ENCODE results near the gene SOCS2.
A peak's percentile ranks its signal among the peaks of the same experiment; 100 is the strongest.

The SOCS2 gene

GRCh38 chr12:93569656-93570551 is 2.6 kb upstream of the SOCS2 start:
- TF ChIP-seq ZNF70 (CRISPR knock-in tag; IDR thresholded peaks at IDR 0.05) = peak; percentile 69; the same call in 1 of the 2 replicates
- TF ChIP-seq, protein P1, sequence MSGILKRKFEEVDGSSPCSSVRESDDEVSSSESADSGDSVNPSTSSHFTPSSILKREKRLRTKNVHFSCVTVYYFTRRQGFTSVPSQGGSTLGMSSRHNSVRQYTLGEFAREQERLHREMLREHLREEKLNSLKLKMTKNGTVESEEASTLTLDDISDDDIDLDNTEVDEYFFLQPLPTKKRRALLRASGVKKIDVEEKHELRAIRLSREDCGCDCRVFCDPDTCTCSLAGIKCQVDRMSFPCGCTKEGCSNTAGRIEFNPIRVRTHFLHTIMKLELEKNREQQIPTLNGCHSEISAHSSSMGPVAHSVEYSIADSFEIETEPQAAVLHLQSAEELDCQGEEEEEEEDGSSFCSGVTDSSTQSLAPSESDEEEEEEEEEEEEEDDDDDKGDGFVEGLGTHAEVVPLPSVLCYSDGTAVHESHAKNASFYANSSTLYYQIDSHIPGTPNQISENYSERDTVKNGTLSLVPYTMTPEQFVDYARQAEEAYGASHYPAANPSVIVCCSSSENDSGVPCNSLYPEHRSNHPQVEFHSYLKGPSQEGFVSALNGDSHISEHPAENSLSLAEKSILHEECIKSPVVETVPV (CRISPR knock-in tag; IDR thresholded peaks at IDR 0.05) = no peak
- ATAC-seq = peak; percentile 76

GRCh38 chr12:93570552-93571364 is 1.7 kb upstream of the SOCS2 start:
- peak; percentile 79 for ATAC-seq
- TF ChIP-seq TSHZ2 (CRISPR knock-in tag; IDR thresholded peaks at IDR 0.05) = peak; percentile 54
- 0 out of 2 replicates have a peak, but pooled peaks have one; percentile 30 for TF ChIP-seq ZFP3 (CRISPR knock-in tag; IDR thresholded peaks at IDR 0.05)
- TF ChIP-seq TCF4 (CRISPR knock-in tag; IDR thresholded peaks at IDR 0.05; ENCODE audit: borderline replicate concordance) = no peak
- TF ChIP-seq CSDC2 (CRISPR knock-in tag; IDR thresholded peaks at IDR 0.05) = 0 out of 2 replicates have a peak, but pooled peaks have one; percentile 17
- no peak for TF ChIP-seq ZNF565 (CRISPR knock-in tag; conservative IDR thresholded peaks at IDR 0.05; ENCODE audit: low read depth)
- TF ChIP-seq ZNF70 (CRISPR knock-in tag; IDR thresholded peaks at IDR 0.05) = no peak
- peak; percentile 90 for TF ChIP-seq GLIS3 (CRISPR knock-in tag; IDR thresholded peaks at IDR 0.05)
- peak; percentile 42; the same call in 1 of the 2 replicates for TF ChIP-seq ZFP30 (CRISPR knock-in tag; IDR thresholded peaks at IDR 0.05)
- TF ChIP-seq ZNF8 (CRISPR knock-in tag; IDR thresholded peaks at IDR 0.05) = 0 out of 2 replicates have a peak, but pooled peaks have one; percentile 19
- no peak for TF ChIP-seq ESRRG (CRISPR knock-in tag; IDR thresholded peaks at IDR 0.05)

GRCh38 chr12:93571365-93571924 is 1.0 kb upstream of the SOCS2 start:
- peak; percentile 31 for ATAC-seq

DNA sequence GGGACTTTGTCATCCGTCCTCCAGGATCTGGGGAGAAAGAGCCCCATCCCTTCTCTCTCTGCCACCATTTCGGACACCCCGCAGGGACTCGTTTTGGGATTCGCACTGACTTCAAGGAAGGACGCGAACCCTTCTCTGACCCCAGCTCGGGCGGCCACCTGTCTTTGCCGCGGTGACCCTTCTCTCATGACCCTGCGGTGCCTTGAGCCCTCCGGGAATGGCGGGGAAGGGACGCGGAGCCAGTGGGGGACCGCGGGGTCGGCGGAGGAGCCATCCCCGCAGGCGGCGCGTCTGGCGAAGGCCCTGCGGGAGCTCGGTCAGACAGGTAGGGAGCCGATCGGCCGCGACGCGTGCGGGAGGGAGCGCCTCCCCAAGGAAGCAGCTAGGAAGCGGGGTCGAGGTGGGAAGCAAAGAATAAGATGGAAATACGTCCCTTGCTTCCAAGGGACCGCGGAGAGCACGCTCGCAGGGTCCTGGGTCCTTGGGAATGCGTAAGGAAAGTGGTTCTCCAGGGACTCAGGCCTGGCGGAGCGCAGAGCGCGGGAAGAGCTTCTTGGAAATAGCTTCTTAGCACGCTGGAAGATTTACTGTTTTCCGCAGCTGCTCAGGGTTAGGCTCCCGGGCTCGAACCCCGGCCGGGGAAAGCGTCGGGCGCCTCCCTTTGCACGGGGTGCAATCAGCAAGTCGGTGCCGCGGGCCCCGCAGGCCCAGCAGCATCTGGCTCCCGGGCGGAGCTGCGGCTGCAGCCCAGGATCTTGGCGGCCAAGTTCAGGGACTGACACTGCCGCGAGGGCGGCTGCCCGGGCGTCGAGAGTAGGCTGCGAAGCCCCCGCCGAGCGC is 457 bp downstream of the SOCS2 start:
- ATAC-seq = no peak
- TF ChIP-seq ZC3H10 (CRISPR knock-in tag; IDR thresholded peaks at IDR 0.05) = no peak
- no peak for TF ChIP-seq RARB (CRISPR knock-in tag; IDR thresholded peaks at IDR 0.05)
- TF ChIP-seq TOX (CRISPR knock-in tag; IDR thresholded peaks at IDR 0.05; ENCODE audit: borderline replicate concordance) = no peak
- TF ChIP-seq, protein P1 (CRISPR knock-in tag; IDR thresholded peaks at IDR 0.05) = no peak
- no peak for TF ChIP-seq ISL1 (CRISPR knock-in tag; IDR thresholded peaks at IDR 0.05)

More at GRCh38 chr12:93571365-93571924, 1.0 kb upstream of the SOCS2 start:
- 0 out of 2 replicates have a peak, but pooled peaks have one; percentile 5 for TF ChIP-seq CSDC2 (CRISPR knock-in tag; IDR thresholded peaks at IDR 0.05)
- TF ChIP-seq ZC3H10 (CRISPR knock-in tag; IDR thresholded peaks at IDR 0.05) = no peak
- TF ChIP-seq TOX (CRISPR knock-in tag; IDR thresholded peaks at IDR 0.05; ENCODE audit: borderline replicate concordance) = no peak
